Caco-2 (cell line): Measurements from ENCODE around the gene RAB3GAP1. TPM values are rescaled to one million over a fixed set of nuclear protein-coding genes. Genes with fewer than 3 reads are reported as not detected.

Experiments
- BruUV-seq: library from RNA; stranded (reverse); fragments of 400-500 nt; replicated peaks from 2 replicates; lab custom pipeline; 2021; lab: Mats Ljungman, UMichigan
- CTCF ChIA-PET: fragments of 300-600 bp; sonication (Branson Sonifier 250); formaldehyde crosslinking; loops from one replicate; lab custom pipeline; 2022; ENCODE audit warnings: antibody characterized with exemption; lab: Charles Lee
- POLR2A ChIA-PET: fragments of 300-600 bp; sonication (Branson Sonifier 250); formaldehyde crosslinking; loops from one replicate; lab custom pipeline; 2022; ENCODE audit warnings: antibody characterized with exemption; lab: Charles Lee
- DNase-seq, 2 experiments: peaks; one replicate each; pipeline versions ENCODE4 v3.0.0 to v3.0.0-alpha.2; 2020 to 2022
- H3K27me3 ChIP-seq: replicated peaks from 2 replicates; pipeline ENCODE4 v1.6.0; 2011; ENCODE audit warnings: low read length; ENCODE audit not compliant: control insufficient read depth, insufficient read depth
- H3K36me3 ChIP-seq: 2 replicates; pipeline ENCODE4 v1.5.1; 2011; ENCODE audit warnings: low read length; ENCODE audit not compliant: control insufficient read depth, insufficient read depth
- H3K4me1 ChIP-seq: fragments of 250-450 bp; sonication (Bioruptor Pico); 2 replicates; pipeline ENCODE4 v1.5.1; 2020; ENCODE audit warnings: mild to moderate bottlenecking
- H3K4me3 ChIP-seq: 2 replicates; pipeline ENCODE4 v1.5.1; 2011; ENCODE audit warnings: low read depth, mild to moderate bottlenecking, control low read depth, low read length
- H3K9me3 ChIP-seq: fragments of 250-450 bp; sonication (Bioruptor Pico); 2 replicates; pipeline ENCODE4 v1.5.1; 2020; ENCODE audit warnings: mild to moderate bottlenecking, moderate library complexity
- H3K27ac Mint-ChIP-seq: one replicate; pipeline ENCODE4 v1.8.0; 2022; ENCODE audit warnings: mixed read lengths; ENCODE audit not compliant: unreplicated experiment
- H3K27me3 Mint-ChIP-seq: one replicate; pipeline ENCODE4 v1.8.0; 2022; ENCODE audit warnings: mixed read lengths; ENCODE audit not compliant: insufficient read depth, unreplicated experiment
- H3K36me3 Mint-ChIP-seq: one replicate; pipeline ENCODE4 v1.8.0; 2022; ENCODE audit warnings: mild to moderate bottlenecking, mixed read lengths; ENCODE audit not compliant: insufficient read depth, unreplicated experiment
- H3K4me1 Mint-ChIP-seq: one replicate; pipeline ENCODE4 v1.8.0; 2022; ENCODE audit warnings: low read depth, mixed read lengths; ENCODE audit not compliant: unreplicated experiment
- H3K4me3 Mint-ChIP-seq: one replicate; pipeline ENCODE4 v1.8.0; 2022; ENCODE audit warnings: mild to moderate bottlenecking, moderate library complexity, mixed read lengths; ENCODE audit not compliant: unreplicated experiment
- H3K9me3 Mint-ChIP-seq: one replicate; pipeline ENCODE4 v1.8.0; 2022; ENCODE audit warnings: mixed read lengths; ENCODE audit not compliant: unreplicated experiment
- CTCF ChIP-seq, 2 experiments: fragments of 200-600 bp in 1 of 2; IDR thresholded peaks; 1 replicate in 1 of 2; 2 replicates in 1 of 2; pipeline versions ENCODE4 v1.5.1 to v1.8.0; 2011 to 2022; ENCODE audit warnings: antibody characterized with exemption in 1 of 2, control low read depth in 1 of 2, inconsistent platforms in 1 of 2, low read depth in 1 of 2, low read length in 1 of 2, mild to moderate bottlenecking in 1 of 2, moderate library complexity in 1 of 2; ENCODE audit not compliant: insufficient read depth in 1 of 2, severe bottlenecking in 1 of 2, unreplicated experiment in 1 of 2
- intact Hi-C: fragments of 100-400 bp; cut with micrococcal nuclease; formaldehyde crosslinking; loops from one replicate; pipeline ENCODE4 v1.10.0; 2022; ENCODE audit not compliant: unreplicated experiment
- total RNA-seq: library from RNA; stranded (reverse); gene quantifications from 2 replicates; pipeline ENCODE4 v1.2.3, GENCODE V29; 2022

RAB3GAP1 gene
- total RNA-seq, 1 experiment from 2014 or later = 43.1 TPM

- intact Hi-C loops = no loop called here
- CTCF ChIA-PET = interaction anchor here (0.7 kb wide), 1 partner anchor 773 kb away, joined by 3 read pairs; no protein-coding TSS in a partner anchor
- no TSS peak for BruUV-seq
Measured at GRCh38 chr2:135022952-135023880, 28.9 kb upstream of the RAB3GAP1 start.

GRCh38 chr2:135023886-135024485 lies 28.1 kb upstream of the RAB3GAP1 start:
- Mint-ChIP-seq H3K4me3 (no peak overlapping the region), H3K4me1 (no peaks in the 10 kb centered on the region), H3K27ac (no peak overlapping the region), H3K27me3 (peaks cover 7% of the 10 kb centered on the region), H3K9me3 (no peaks in the 10 kb centered on the region), H3K36me3 (no peaks in the 10 kb centered on the region)
- H3K36me3 ChIP-seq = no peaks in the 10 kb centered on the region
- H3K4me3 ChIP-seq = no peak overlapping the region
- H3K27me3 ChIP-seq = no peaks in the 10 kb centered on the region
- DNase-seq = no peak
- CTCF ChIA-PET = interaction anchor here (0.7 kb wide), 1 partner anchor 773 kb away, joined by 3 read pairs; no protein-coding TSS in a partner anchor
- no peaks in the 10 kb centered on the region for H3K4me1 ChIP-seq
- no peak for TF ChIP-seq CTCF (IDR thresholded peaks at IDR 0.05; ENCODE audit: insufficient read depth in 1 of 2, low read depth in 1 of 2, low read length in 1 of 2, severe bottlenecking in 1 of 2, unreplicated experiment in 1 of 2)
- POLR2A ChIA-PET = no interaction called here
- H3K9me3 ChIP-seq = no peaks in the 10 kb centered on the region
- intact Hi-C loops = no loop called here
- no TSS peak for BruUV-seq

More at GRCh38 chr2:135022952-135023880, 28.9 kb upstream of the RAB3GAP1 start:
- Histone ChIP-seq H3K4me3 (no peak overlapping the region), H3K27me3 (no peaks in the 10 kb centered on the region), H3K36me3 (no peaks in the 10 kb centered on the region), H3K4me1 (no peaks in the 10 kb centered on the region), H3K9me3 (no peaks in the 10 kb centered on the region)
- no peaks in the 10 kb centered on the region for H3K4me1 Mint-ChIP-seq
- POLR2A ChIA-PET = no interaction called here
- peaks cover 7% of the 10 kb centered on the region for H3K27me3 Mint-ChIP-seq
- DNase-seq = no peak
- no peak for TF ChIP-seq CTCF (IDR thresholded peaks at IDR 0.05; ENCODE audit: insufficient read depth in 1 of 2, low read depth in 1 of 2, low read length in 1 of 2, severe bottlenecking in 1 of 2, unreplicated experiment in 1 of 2)
- no peak overlapping the region for H3K4me3 Mint-ChIP-seq
- H3K27ac Mint-ChIP-seq = no peak overlapping the region
- H3K36me3 Mint-ChIP-seq = no peaks in the 10 kb centered on the region
- H3K9me3 Mint-ChIP-seq = no peaks in the 10 kb centered on the region

- ChIA-PET CTCF (no interaction called here), POLR2A (no interaction called here)
- Histone ChIP-seq H3K4me3 (no peak overlapping the region), H3K27me3 (no peaks in the 10 kb centered on the region), H3K36me3 (no peaks in the 10 kb centered on the region), H3K4me1 (no peaks in the 10 kb centered on the region), H3K9me3 (no peaks in the 10 kb centered on the region)
- Mint-ChIP-seq H3K27me3 (peaks cover 3% of the 10 kb centered on the region), H3K4me1 (no peaks in the 10 kb centered on the region), H3K9me3 (no peaks in the 10 kb centered on the region), H3K36me3 (no peaks in the 10 kb centered on the region), H3K4me3 (no peak overlapping the region), H3K27ac (no peak overlapping the region)
- DNase-seq = no peak
- no TSS peak for BruUV-seq
- TF ChIP-seq CTCF (IDR thresholded peaks at IDR 0.05; ENCODE audit: insufficient read depth in 1 of 2, low read depth in 1 of 2, low read length in 1 of 2, severe bottlenecking in 1 of 2, unreplicated experiment in 1 of 2) = no peak
- intact Hi-C loops = no loop called here
Measured at GRCh38 chr2:135029481-135030134, 22.5 kb upstream of the RAB3GAP1 start.
